ENCODE data around the gene SLC25A27.

DNA sequence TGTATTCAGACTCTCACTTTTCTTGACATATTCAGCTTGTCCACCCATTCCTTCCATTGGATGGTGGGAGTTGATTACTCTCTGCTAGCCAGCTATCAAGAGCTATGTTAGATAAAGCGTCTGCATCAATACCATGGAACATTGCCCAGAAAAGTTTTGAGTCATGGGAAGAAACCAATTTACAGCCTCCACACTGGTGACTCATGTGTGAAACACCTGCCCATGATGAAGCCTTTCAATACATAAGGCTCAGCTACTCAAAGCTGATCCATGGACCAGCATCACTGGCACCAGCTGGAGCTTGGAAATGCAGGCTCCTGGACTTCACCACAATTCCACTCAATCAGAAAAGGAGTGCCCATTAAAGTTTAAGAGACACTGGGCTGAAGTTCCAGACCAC is 66.3 kb downstream of the SLC25A27 start:
- TF ChIP-seq EZH2 (IDR thresholded peaks at IDR 0.05; ENCODE audit: low read length) = no peak
- TF ChIP-seq, protein P1, sequence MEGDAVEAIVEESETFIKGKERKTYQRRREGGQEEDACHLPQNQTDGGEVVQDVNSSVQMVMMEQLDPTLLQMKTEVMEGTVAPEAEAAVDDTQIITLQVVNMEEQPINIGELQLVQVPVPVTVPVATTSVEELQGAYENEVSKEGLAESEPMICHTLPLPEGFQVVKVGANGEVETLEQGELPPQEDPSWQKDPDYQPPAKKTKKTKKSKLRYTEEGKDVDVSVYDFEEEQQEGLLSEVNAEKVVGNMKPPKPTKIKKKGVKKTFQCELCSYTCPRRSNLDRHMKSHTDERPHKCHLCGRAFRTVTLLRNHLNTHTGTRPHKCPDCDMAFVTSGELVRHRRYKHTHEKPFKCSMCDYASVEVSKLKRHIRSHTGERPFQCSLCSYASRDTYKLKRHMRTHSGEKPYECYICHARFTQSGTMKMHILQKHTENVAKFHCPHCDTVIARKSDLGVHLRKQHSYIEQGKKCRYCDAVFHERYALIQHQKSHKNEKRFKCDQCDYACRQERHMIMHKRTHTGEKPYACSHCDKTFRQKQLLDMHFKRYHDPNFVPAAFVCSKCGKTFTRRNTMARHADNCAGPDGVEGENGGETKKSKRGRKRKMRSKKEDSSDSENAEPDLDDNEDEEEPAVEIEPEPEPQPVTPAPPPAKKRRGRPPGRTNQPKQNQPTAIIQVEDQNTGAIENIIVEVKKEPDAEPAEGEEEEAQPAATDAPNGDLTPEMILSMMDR (optimal IDR thresholded peaks at IDR 0.05 in 1 of 3, IDR thresholded peaks at IDR 0.05 in 1 of 3, conservative IDR thresholded peaks at IDR 0.05 in 1 of 3; ENCODE audit: extremely low read depth in 1 of 3, insufficient read depth in 2 of 3, low read length in 3 of 3) = no peak

Measured in keratinocyte (primary cell).